Midbrain (tissue), 1 donor: ENCODE measurements around the gene DNAJC17.

ENCODE experiments used
- DNase-seq: peaks from one replicate; lab custom pipeline; 2025; lab: John Stamatoyannopoulos, UW

Gene DNAJC17

DNA sequence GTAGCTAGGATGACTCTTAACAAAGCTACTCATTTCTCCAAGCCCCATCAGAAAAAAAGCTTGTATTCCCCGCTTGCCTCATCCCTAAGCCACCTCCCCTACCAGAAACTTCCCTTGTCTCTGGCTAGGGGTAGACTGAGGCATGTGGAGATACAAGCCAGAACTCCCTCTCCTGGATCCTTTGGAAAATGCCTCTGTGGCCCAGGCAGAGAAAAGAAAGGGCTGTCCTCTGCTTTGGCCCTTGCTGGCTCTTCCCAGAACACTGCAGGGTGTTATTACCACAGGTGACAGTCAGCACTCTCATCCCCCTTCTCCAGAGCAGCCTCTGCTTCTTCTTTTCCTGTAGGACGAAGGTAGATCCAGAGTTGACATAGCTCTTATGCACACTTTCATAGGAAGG lies 67.4 kb downstream of the DNAJC17 start:
- DNase-seq: no peak

DNA sequence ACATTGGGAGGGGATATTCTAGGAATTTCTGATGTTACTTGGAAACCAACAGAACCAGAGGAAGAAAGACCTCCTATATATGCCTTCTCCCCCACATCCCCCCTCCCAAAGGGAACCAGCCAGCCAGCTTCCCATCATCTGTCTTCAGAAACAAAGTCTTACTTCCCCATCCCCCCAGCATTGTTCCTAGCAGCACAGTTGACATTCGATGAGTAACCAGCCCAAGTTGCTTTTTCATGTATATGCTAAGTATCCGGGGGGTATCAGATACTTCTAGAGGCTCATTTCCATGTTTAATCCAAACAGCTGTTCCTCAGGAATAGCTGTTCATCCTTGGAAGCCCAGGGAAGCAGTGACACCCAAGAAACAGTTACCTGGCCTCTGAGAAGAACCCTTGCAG lies 68.2 kb downstream of the DNAJC17 start:
- DNase-seq: no peak

DNA sequence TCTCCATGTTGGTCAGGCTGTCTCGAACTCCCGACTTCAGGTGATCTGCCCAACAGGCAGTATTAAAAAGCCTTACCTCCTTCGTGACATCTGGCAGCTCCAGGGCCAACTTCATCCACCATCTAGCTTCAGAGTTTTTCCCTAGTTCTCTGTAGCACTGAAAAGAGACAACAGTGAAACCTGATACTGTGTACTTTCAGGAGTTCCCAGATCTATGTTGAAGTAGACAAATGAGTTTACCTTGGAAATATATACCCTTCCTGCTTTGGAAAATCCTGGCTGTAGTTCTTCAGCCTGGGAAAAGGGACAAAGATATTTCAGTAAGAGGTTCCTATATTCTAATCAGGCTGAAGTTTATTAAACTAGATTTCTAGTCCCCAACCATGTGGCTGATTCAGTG lies 70.2 kb downstream of the DNAJC17 start:
- DNase-seq: no peak

DNA sequence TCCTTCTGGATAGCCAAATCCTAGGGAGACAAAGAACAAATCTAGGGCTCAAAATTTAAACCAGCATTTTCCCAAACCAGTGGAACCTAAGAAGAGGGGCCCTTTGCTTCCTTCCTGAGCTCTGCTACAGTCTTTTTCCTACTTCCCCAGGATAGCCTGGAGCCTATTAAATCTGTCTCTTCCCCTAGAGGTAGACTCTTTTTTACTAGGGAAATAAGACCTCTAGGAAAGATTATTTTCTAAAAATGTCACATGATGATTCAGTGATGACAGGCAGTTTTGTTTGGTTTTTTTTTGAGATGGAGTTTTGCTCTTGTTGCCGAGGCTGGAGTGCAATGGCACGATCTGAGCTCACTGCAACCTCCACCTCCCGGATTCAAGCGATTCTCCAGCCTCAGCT lies 70.7 kb downstream of the DNAJC17 start:
- DNase-seq: no peak

DNA sequence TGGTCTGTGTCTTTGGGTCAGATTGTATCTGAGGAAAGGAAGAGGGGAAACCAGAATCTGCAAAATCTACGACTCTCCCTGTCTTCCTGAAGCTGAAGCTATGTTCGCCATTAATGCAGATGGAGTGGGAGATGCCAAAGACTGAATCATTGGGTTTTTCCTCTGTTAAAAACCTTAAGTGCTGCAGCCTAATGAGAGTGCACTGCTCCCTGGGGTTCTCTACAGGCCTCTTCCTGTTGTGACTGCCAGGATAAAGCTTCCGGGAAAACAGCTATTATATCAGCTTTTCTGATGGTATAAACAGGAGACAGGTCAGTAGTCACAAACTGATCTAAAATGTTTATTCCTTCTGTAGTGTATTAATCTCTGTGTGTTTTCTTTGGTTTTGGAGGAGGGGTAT lies 76.2 kb downstream of the DNAJC17 start:
- DNase-seq: no peak

DNA sequence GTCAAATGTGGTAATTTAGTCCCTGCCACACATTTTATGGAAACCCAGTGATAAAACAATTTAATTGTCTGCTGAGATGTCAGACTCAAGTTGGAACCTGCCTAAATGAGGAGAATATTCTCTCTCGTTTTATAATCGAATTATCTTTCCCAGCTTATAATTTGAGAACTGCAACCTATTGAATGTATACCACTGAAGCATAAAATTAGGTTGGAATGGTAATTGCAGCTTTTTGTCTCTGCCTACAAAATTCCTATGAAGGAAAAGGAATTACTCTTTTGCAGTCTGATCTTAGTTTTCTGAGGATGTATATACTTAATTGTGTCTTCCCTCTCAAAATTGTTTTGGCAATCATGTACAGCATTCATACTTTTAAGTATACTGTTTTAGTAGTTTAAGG lies 83.4 kb downstream of the DNAJC17 start:
- no peak for DNase-seq

DNA sequence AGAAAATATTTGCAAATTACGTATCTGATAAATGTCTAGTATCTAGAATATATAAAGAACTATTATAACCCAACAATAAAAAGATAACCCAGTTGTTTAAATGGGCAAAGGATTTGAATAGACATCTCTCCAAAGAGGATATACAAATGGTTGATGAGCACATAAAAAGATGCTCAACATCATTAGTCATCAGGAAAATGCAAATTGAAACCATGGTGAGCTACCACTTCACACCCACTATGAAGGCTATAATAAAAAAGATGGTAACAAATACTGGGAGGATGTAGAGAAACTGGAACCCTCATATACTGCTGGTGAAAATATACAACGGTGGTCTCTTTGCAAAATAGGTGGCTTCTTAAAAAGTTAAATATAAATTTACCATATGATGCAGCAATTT lies 84.3 kb downstream of the DNAJC17 start:
- DNase-seq: no peak

DNA sequence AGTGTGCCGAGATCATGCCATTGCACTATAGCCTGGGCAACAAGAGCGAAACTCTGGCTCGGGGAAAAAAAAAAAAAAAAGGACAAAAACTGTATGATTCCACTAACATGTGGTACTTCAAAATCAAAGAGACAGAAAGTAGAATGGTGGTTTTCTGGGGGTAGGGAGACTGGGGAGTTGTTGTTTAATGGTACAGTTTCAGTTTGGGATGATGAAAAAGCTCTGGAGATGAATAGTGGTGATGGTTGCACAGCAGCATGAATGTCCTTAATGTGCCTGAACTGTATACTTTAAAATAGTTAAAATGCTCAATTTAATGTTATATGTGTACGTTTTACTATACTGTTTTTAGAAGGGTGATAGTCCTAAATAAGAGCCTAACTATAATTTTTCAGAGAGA lies 84.9 kb downstream of the DNAJC17 start:
- DNase-seq: no peak

DNA sequence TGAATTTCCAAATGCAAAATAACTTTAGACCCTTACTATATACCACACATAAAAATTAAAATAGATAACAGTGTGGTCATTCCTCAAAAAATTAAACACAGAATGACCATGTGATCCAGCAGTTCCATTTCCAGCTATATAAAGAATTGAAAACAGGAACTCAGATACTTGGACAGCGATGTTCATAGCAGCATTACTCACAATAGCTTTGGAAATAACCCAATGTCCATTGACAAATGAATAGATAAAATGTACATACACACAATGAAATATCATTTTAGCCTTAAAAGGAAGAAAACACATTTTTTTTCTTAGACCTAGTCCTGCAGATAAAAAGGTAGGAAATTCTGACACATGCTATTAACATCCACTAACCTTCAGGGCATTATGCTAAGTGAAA lies 85.6 kb downstream of the DNAJC17 start:
- DNase-seq: no peak

DNA sequence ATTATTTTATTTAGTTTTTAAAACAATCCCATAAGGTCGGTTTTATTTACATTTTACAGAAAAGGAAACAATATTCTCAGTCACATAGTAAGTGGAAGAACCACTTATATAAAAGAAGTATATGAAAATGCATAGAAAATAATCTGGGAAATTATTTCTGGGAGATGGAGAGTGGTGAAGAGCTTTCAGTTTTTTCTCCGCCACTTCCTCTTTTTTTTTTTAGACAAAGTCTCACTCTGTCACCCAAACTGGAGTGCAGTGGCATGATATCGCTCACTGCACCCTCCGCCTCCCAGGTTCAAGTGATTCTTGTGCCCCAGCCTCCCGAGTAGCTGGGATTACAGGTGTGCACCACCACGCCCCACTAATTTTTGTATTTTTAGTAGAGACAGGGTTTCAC lies 91.1 kb downstream of the DNAJC17 start:
- no peak for DNase-seq
